GM12874 (cell line): ENCODE results near the gene ADAM12.

ENCODE experiments used
- TF ChIP-seq, protein P1 (sequence below): IDR thresholded peaks from 2 replicates; pipeline ENCODE4 v1.5.1; 2011; ENCODE audit warnings: low read depth, mild to moderate bottlenecking, control low read depth, low read length, moderate library complexity; ENCODE audit not compliant: insufficient read depth

ADAM12 gene

DNA sequence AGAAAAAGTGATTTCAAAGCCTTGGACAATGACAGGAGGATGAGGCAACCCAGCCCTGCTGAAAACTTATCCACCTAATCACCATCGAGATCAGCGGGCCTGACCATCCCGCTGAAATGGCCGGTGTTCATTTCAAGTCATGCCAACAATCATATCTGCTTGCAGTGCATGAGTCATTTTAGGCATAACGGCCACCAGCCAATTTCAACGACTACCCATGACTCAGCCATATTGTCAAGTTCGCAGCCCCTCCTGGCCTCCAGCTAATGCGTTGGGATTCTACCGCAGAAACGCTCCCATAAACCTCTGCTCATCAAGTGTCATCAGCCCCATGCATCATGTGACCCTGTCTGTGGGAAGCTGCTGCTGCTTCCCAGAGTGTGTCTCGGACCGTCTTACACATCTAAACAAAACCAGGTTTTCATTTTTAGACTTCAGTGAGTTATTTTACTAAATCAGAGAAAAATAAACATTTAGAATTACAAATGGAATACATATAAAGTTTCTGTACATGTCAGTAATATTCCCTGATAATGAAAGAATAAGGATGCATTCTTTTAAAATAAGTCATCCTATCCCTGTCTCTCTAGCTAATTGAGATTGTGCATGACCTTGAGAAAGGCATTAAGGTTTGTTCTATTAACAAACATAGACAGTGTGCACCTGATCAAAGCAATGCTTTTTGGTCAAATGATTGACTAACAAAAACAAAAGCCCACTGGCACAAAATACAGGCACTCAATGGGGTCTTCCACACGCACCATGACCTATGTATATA lies 188.9 kb downstream of the ADAM12 start:
- TF ChIP-seq, protein P1, sequence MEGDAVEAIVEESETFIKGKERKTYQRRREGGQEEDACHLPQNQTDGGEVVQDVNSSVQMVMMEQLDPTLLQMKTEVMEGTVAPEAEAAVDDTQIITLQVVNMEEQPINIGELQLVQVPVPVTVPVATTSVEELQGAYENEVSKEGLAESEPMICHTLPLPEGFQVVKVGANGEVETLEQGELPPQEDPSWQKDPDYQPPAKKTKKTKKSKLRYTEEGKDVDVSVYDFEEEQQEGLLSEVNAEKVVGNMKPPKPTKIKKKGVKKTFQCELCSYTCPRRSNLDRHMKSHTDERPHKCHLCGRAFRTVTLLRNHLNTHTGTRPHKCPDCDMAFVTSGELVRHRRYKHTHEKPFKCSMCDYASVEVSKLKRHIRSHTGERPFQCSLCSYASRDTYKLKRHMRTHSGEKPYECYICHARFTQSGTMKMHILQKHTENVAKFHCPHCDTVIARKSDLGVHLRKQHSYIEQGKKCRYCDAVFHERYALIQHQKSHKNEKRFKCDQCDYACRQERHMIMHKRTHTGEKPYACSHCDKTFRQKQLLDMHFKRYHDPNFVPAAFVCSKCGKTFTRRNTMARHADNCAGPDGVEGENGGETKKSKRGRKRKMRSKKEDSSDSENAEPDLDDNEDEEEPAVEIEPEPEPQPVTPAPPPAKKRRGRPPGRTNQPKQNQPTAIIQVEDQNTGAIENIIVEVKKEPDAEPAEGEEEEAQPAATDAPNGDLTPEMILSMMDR, result no peak

DNA sequence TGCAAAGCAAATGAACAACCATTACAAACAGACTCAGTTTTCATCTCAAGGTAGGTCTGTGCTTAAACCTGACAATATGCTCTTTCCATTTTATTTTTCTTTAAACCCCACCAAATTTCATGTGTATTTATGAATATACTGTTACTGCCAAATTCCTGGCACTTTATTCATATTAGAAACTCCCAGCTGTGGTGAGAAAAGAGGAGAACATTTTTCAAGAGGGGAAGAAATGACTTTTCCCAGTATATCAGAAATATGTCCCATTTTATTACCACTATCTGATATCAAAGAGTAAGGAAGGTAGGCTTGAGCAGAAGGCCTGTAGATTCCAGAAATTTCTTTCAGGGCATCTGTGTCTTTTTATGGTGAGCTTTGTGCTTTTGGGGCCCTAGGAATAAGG lies 189.6 kb downstream of the ADAM12 start:
- TF ChIP-seq, protein P1, result no peak

DNA sequence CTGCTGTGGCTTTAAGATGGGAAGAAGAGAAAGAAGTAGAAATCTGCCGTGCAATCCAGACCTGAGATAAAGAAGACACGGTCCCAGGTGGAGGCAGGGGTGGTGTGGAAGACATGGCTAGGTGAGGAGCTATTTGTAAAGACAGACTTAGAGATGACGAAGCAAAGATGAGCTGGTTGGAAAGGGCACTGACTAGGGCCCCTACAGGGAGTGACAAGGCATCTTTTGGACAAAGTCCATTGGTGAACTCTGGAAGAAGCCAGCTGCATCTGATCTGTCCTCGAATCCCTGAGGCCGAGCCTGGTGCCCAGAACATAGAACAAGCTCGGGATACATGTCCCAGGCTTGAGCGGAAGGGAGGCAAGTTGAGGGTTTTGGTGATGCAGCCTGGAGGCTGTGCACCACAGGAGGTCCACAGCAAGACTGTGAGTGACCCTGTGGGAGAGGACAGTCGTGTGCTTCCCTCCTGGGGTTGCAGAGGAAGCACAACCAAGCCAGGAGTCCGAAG lies 191.2 kb downstream of the ADAM12 start:
- TF ChIP-seq, protein P1, result no peak

DNA sequence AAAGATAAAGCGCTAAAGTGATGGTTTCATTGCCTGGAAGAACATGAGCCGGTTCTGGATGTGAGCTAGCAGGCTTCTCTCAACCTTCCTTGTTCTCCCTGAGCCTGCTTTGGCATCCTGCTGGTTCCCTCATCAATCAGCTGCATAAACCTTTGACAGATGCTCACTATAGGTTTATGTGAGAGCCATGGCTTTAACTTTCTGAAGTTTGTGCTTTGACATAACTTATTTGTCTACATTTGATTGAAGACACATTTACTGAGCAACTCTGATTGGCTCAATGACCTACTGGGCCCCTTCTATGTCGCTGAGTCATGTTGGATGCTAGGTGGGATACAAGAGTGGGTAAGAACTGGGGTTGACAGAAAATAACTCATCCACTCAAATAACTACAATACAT lies 192.0 kb downstream of the ADAM12 start:
- TF ChIP-seq, protein P1, result no peak

DNA sequence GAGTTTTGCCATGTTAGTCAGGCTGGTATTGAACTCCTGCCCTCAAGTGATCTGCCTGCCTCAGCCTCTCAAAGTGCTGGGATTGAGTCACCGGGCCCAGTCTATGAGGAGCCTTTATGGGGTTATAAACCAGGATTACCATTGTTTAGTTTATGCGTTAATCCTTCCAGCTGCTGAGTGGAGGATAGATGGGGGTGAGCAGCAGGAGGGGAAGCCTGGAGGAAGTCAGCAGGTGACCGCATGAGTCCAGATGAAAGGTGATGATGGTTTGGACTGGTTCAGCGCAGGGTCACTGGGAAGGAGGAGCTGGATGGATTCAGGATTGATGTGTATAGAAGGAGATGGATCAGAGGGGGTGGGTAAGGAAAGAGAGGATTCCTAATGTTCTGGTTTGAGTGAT lies 197.1 kb downstream of the ADAM12 start:
- TF ChIP-seq, protein P1, result no peak

DNA sequence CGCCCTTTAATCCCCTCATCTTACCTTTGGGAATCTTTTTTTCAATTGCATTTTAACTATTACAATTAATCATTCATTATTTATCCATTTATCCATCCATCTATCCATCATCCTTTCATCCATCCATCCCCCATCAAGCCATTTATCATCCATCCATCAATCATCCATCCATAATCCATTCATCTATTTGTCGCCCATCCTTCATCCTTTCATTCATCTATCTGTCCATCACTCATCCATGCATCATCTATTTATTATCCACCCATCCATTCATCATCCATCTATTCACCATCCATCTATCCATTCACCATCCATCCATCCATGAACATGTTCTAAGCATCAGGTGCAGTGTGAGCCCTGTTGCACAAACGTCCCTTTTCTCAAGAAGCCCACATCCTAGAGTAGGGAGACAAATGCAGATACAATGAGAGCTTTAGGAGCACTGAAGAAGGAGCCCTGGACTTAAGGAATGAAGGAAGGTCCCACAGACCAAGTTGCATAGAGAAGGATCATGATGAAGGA lies 199.5 kb downstream of the ADAM12 start:
- TF ChIP-seq, protein P1, result no peak

DNA sequence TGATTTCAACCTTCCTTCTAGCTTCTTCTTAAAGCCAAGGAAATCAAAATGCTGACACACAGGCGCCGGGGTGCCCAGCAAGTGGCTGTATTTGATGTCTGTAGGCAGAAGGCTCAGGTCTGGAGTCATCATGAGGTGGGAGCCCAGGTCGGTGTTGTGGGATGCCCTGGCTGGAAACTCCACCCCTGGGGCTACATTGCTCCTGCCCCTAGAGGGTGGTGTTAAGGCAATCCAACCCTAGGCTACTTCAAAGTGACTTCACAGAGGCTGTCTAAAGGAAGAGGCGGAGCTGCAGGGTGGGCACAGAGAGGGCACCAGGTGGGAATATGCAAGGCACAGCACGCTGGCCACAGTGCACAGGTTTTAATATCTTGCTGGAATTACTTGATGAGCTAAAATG lies 200.9 kb downstream of the ADAM12 start:
- TF ChIP-seq, protein P1, result no peak
